Osteocyte (in vitro differentiated cells): Measurements from ENCODE around the gene PCGF2. TPM values are rescaled to one million over a fixed set of nuclear protein-coding genes. Genes with fewer than 3 reads are reported as not detected.
A peak's percentile ranks its signal among the peaks of the same experiment; 100 is the strongest.

ENCODE experiments used
- DNase-seq: peaks from one replicate; pipeline ENCODE4 v3.0.0; 2021; ENCODE audit warnings: mixed read lengths; ENCODE audit not compliant: unreplicated experiment; ENCODE audit errors: extremely low spot score
- H3K27ac Mint-ChIP-seq: one replicate; pipeline ENCODE4 v1.8.0; 2021; ENCODE audit warnings: mild to moderate bottlenecking, mixed read lengths; ENCODE audit not compliant: unreplicated experiment
- H3K27me3 Mint-ChIP-seq: one replicate; pipeline ENCODE4 v1.8.0; 2021; ENCODE audit warnings: mixed read lengths; ENCODE audit not compliant: unreplicated experiment
- H3K36me3 Mint-ChIP-seq: one replicate; pipeline ENCODE4 v1.8.0; 2021; ENCODE audit warnings: mixed read lengths; ENCODE audit not compliant: unreplicated experiment
- H3K4me1 Mint-ChIP-seq: one replicate; pipeline ENCODE4 v1.8.0; 2021; ENCODE audit warnings: mixed read lengths; ENCODE audit not compliant: unreplicated experiment
- H3K4me3 Mint-ChIP-seq: one replicate; pipeline ENCODE4 v1.8.0; 2021; ENCODE audit warnings: mild to moderate bottlenecking, moderate library complexity, mixed read lengths; ENCODE audit not compliant: unreplicated experiment
- H3K9me3 Mint-ChIP-seq: one replicate; pipeline ENCODE4 v1.8.0; 2021; ENCODE audit warnings: mixed read lengths; ENCODE audit not compliant: unreplicated experiment
- CTCF ChIP-seq: fragments of 200-600 bp; sonication (generic); IDR thresholded peaks from 2 replicates; pipeline ENCODE4 v1.5.0; 2021; ENCODE audit warnings: antibody characterized with exemption, mild to moderate bottlenecking, moderate library complexity
- total RNA-seq: library from RNA; stranded (reverse); gene quantifications from 2 replicates; pipeline ENCODE4 v1.2.1, GENCODE V29; 2021

PCGF2 gene
- total RNA-seq, 1 donor from 2014 or later = 66.9 TPM

- peaks cover 8% of the 10 kb centered on the region for H3K36me3 Mint-ChIP-seq
- H3K27me3 Mint-ChIP-seq = no peaks in the 10 kb centered on the region
- peaks cover 46% of the 10 kb centered on the region for H3K4me1 Mint-ChIP-seq
- H3K27ac Mint-ChIP-seq = peak overlapping the region; percentile 98
- DNase-seq = no peak
- no peaks in the 10 kb centered on the region for H3K9me3 Mint-ChIP-seq
- H3K4me3 Mint-ChIP-seq = peak overlapping the region; percentile 99
- TF ChIP-seq CTCF = no peak
These were observed 3.1 kb upstream of the PCGF2 start for GRCh38 chr17:38751144-38751807.

GRCh38 chr17:38750312-38751121, 2.4 kb upstream of the PCGF2 start:
- Mint-ChIP-seq H3K27me3 (no peaks in the 10 kb centered on the region), H3K4me3 (peak overlapping the region; percentile 99), H3K36me3 (peaks cover 3% of the 10 kb centered on the region), H3K9me3 (no peaks in the 10 kb centered on the region), H3K27ac (peak overlapping the region; percentile 98), H3K4me1 (peaks cover 53% of the 10 kb centered on the region)
- DNase-seq = no peak
- no peak for TF ChIP-seq CTCF

- TF ChIP-seq CTCF = no peak
- Mint-ChIP-seq H3K27ac (peak overlapping the region; percentile 72), H3K4me1 (peaks cover 59% of the 10 kb centered on the region), H3K27me3 (no peaks in the 10 kb centered on the region), H3K4me3 (peak overlapping the region; percentile 99), H3K36me3 (peaks cover 3% of the 10 kb centered on the region), H3K9me3 (no peaks in the 10 kb centered on the region)
- no peak for DNase-seq
These were observed 1.8 kb upstream of the PCGF2 start for GRCh38 chr17:38750044-38750311.

GRCh38 chr17:38749223-38750043, 1.3 kb upstream of the PCGF2 start:
- Mint-ChIP-seq H3K27me3 (no peaks in the 10 kb centered on the region), H3K4me1 (peaks cover 61% of the 10 kb centered on the region), H3K36me3 (peaks cover under 1% of the 10 kb centered on the region), H3K4me3 (peak overlapping the region; percentile 99), H3K27ac (peak overlapping the region; percentile 72), H3K9me3 (no peaks in the 10 kb centered on the region)
- DNase-seq = no peak
- no peak for TF ChIP-seq CTCF

GRCh38 chr17:38748892-38749222, 721 bp upstream of the PCGF2 start:
- Mint-ChIP-seq H3K27ac (no peak overlapping the region), H3K9me3 (no peaks in the 10 kb centered on the region), H3K36me3 (no peaks in the 10 kb centered on the region), H3K27me3 (no peaks in the 10 kb centered on the region), H3K4me3 (peak overlapping the region; percentile 99), H3K4me1 (peaks cover 60% of the 10 kb centered on the region)
- TF ChIP-seq CTCF = no peak
- no peak for DNase-seq
